Measurements from ENCODE around the gene EIF4B. TPM values are rescaled to one million over a fixed set of nuclear protein-coding genes. Genes with fewer than 3 reads are reported as not detected.

EIF4B gene
- total RNA-seq, 2 experiments from 2014 or later = 385 to 474 TPM

DNA sequence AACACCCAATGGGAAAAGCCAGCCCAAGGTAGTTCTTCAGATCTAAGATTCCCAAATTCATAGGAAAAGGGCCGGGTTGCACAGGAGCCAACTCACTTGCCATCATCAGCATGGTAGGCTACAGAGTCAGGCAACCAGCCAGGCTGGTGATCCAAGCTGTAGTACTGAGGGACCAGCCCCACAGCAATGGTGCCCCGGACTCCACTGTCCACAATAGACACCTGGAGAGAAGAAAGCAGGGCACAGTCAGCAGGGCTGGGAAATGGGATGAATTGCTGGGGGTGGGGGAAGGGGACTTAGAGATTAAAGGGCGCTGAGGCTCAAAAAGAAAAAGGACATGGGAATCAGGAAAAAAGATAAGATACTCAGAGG is 68.7 kb downstream of the EIF4B start:
- H3K9me3 Mint-ChIP-seq = no peaks in the 10 kb centered on the region
- DNase-seq = no peak
- H3K27me3 Mint-ChIP-seq = no peaks in the 10 kb centered on the region
- peaks cover 31% of the 10 kb centered on the region for H3K4me1 Mint-ChIP-seq
- no peak overlapping the region for H3K27ac Mint-ChIP-seq
- ChIA-PET POLR2A (no interaction called here), CTCF (interaction anchor here (2.7 to 4.2 kb wide), 2 partner anchors 9 to 24 kb away, joined by 14 to 31 read pairs; partner anchors contain the start of gene IGFBP6)
- no peak overlapping the region for H3K4me3 Mint-ChIP-seq
- peaks cover 49% of the 10 kb centered on the region for H3K36me3 Mint-ChIP-seq (ENCODE audit: low read depth)

- H3K4me1 Mint-ChIP-seq = peaks cover 38% of the 10 kb centered on the region
- H3K4me3 Mint-ChIP-seq = no peak overlapping the region
- H3K36me3 Mint-ChIP-seq (ENCODE audit: low read depth) = peaks cover 49% of the 10 kb centered on the region
- ChIA-PET CTCF (interaction anchor here (1.0 to 4.2 kb wide), 4 partner anchors 10 to 22 kb away, joined by 3 to 31 read pairs (median 9); partner anchors contain the start of gene IGFBP6), POLR2A (no interaction called here)
- DNase-seq = no peak
- no peaks in the 10 kb centered on the region for H3K27me3 Mint-ChIP-seq
- no peak overlapping the region for H3K27ac Mint-ChIP-seq
- no peaks in the 10 kb centered on the region for H3K9me3 Mint-ChIP-seq
Measured at GRCh38 chr12:53076461-53076860, 70.2 kb downstream of the EIF4B start.

DNA sequence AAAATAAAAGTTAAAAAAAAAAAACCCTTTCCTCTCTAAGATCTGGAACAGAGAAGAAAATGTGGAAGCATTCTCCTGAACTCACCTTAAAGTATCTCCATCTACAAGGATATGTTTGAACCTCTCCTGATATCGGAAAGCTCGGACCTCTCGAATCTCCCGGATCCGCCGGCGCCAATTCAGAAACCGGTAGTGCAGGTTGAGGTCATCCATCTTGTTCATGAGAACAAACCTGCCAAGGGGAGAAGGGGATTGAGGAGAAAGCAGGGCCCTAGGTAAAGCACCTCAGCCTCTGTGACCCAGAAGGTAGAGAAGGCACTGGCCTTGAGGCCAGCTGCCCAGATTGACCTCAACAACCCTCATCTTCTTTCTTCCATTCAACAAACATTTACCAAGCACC is 70.8 kb downstream of the EIF4B start:
- H3K36me3 Mint-ChIP-seq (ENCODE audit: low read depth) = peaks cover 46% of the 10 kb centered on the region
- no peak overlapping the region for H3K27ac Mint-ChIP-seq
- POLR2A ChIA-PET = no interaction called here

GRCh38 chr12:53078425-53079225 is 72.4 kb downstream of the EIF4B start:
- ChIA-PET POLR2A (interaction anchor here (0.7 to 1.4 kb wide), 3 partner anchors 11 to 73 kb away, joined by 3 to 6 read pairs (median 5); partner anchors contain the start of gene EIF4B), CTCF (interaction anchor here (0.7 to 4.3 kb wide), 12 partner anchors 8 to 243 kb away, joined by 3 to 39 read pairs (median 4); partner anchors contain the start of gene AAAS)
- Mint-ChIP-seq H3K4me3 (peak overlapping the region; percentile 90), H3K27ac (peak overlapping the region; percentile 95), H3K4me1 (peaks cover 37% of the 10 kb centered on the region), H3K36me3 (ENCODE audit: low read depth) (peaks cover 38% of the 10 kb centered on the region), H3K27me3 (no peaks in the 10 kb centered on the region), H3K9me3 (peaks cover 2% of the 10 kb centered on the region)
- DNase-seq = peak; percentile 47

More for the DNA sequence above, 70.8 kb downstream of the EIF4B start:
- DNase-seq = no peak
- Mint-ChIP-seq H3K9me3 (no peaks in the 10 kb centered on the region), H3K27me3 (no peaks in the 10 kb centered on the region), H3K4me1 (peaks cover 38% of the 10 kb centered on the region), H3K4me3 (peak overlapping the region; percentile 90)
- CTCF ChIA-PET = interaction anchor here (1.0 to 4.2 kb wide), 4 partner anchors 10 to 22 kb away, joined by 3 to 31 read pairs (median 9); partner anchors contain the start of gene IGFBP6

GRCh38 chr12:53079226-53080117 is 73.2 kb downstream of the EIF4B start, which contains the start of gene SPRYD3:
SPRYD3 (minus strand) TSS chr12:53079390; CDS start chr12:53079333, 57 bp downstream.
- Mint-ChIP-seq H3K4me1 (peaks cover 37% of the 10 kb centered on the region), H3K27me3 (no peaks in the 10 kb centered on the region), H3K27ac (peak within 1 kb of the TSS; percentile 95), H3K9me3 (peaks cover 2% of the 10 kb centered on the region), H3K36me3 (ENCODE audit: low read depth) (peaks cover 30% of the 10 kb centered on the region), H3K4me3 (peak within 1 kb of the TSS; percentile 90)
- peak; percentile 97 for DNase-seq
- POLR2A ChIA-PET = interaction anchor here (0.7 to 1.4 kb wide), 3 partner anchors 12 to 73 kb away, joined by 3 to 6 read pairs (median 5); partner anchors contain the start of gene EIF4B
- CTCF ChIA-PET = interaction anchor here (0.7 to 4.3 kb wide), 14 partner anchors 8 to 80 kb away, joined by 3 to 39 read pairs (median 4); partner anchors contain the start of gene SOAT2

GRCh38 chr12:53082637-53083175 is 76.5 kb downstream of the EIF4B start:
- ChIA-PET CTCF (interaction anchor here (0.7 to 1.1 kb wide), 5 partner anchors 16 to 518 kb away, joined by 3 to 5 read pairs (median 3); partner anchors contain the start of gene AAAS), POLR2A (no interaction called here)
- H3K36me3 Mint-ChIP-seq (ENCODE audit: low read depth) = peaks cover under 1% of the 10 kb centered on the region
- H3K4me1 Mint-ChIP-seq = peaks cover 29% of the 10 kb centered on the region
- no peak overlapping the region for H3K27ac Mint-ChIP-seq
- DNase-seq = no peak
- no peak overlapping the region for H3K4me3 Mint-ChIP-seq
- peaks cover 14% of the 10 kb centered on the region for H3K27me3 Mint-ChIP-seq
- H3K9me3 Mint-ChIP-seq = peaks cover 2% of the 10 kb centered on the region

GRCh38 chr12:53086361-53086760 is 80.1 kb downstream of the EIF4B start:
- ChIA-PET POLR2A (no interaction called here), CTCF (interaction anchor here (1.3 to 4.9 kb wide), 3 partner anchors 9 to 20 kb away, joined by 3 to 22 read pairs (median 4); no protein-coding TSS in a partner anchor)
- no peak for DNase-seq
- no peak overlapping the region for H3K27ac Mint-ChIP-seq
- H3K4me3 Mint-ChIP-seq = no peak overlapping the region
- peaks cover 2% of the 10 kb centered on the region for H3K9me3 Mint-ChIP-seq
- peaks cover 5% of the 10 kb centered on the region for H3K4me1 Mint-ChIP-seq
- H3K27me3 Mint-ChIP-seq = peaks cover 28% of the 10 kb centered on the region
- H3K36me3 Mint-ChIP-seq (ENCODE audit: low read depth) = no peaks in the 10 kb centered on the region

DNA sequence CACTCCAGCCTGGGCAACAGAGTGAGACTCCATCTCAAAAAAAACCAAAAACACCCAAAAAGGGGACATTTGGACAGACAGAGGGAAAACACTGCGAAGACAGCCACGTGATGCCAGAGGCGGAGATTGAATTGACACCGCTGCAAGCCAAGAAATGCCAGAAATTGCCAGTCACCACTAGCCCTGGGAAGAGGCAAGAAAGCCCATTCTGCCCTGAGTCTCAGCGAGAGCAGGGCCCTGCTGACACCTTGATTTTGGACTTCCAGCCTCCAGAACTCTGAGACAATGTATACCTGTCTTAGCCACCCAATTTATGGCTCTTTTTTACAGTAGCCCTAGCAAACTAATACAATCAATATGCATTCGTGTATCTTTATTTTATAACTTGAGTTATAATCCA is 83.8 kb downstream of the EIF4B start:
- peaks cover 6% of the 10 kb centered on the region for H3K4me1 Mint-ChIP-seq
- H3K36me3 Mint-ChIP-seq (ENCODE audit: low read depth) = no peaks in the 10 kb centered on the region
- no peaks in the 10 kb centered on the region for H3K9me3 Mint-ChIP-seq
- ChIA-PET CTCF (interaction anchor here (0.8 to 2.1 kb wide), 3 partner anchors 9 to 24 kb away, joined by 3 to 7 read pairs (median 5); no protein-coding TSS in a partner anchor), POLR2A (no interaction called here)
- DNase-seq = no peak
- H3K27me3 Mint-ChIP-seq = peaks cover 42% of the 10 kb centered on the region
- H3K4me3 Mint-ChIP-seq = no peak overlapping the region
- no peak overlapping the region for H3K27ac Mint-ChIP-seq

GRCh38 chr12:53090554-53090953 is 84.3 kb downstream of the EIF4B start:
- Mint-ChIP-seq H3K36me3 (ENCODE audit: low read depth) (no peaks in the 10 kb centered on the region), H3K9me3 (no peaks in the 10 kb centered on the region), H3K27ac (no peak overlapping the region), H3K27me3 (peaks cover 42% of the 10 kb centered on the region), H3K4me3 (no peak overlapping the region), H3K4me1 (peaks cover 6% of the 10 kb centered on the region)
- CTCF ChIA-PET = interaction anchor here (0.8 to 2.1 kb wide), 3 partner anchors 9 to 25 kb away, joined by 3 to 7 read pairs (median 5); no protein-coding TSS in a partner anchor
- no peak for DNase-seq
- POLR2A ChIA-PET = no interaction called here

- no peak overlapping the region for H3K27ac Mint-ChIP-seq
- no peak for DNase-seq
- no peak overlapping the region for H3K4me3 Mint-ChIP-seq
- H3K9me3 Mint-ChIP-seq = no peaks in the 10 kb centered on the region
- no peaks in the 10 kb centered on the region for H3K36me3 Mint-ChIP-seq (ENCODE audit: low read depth)
- H3K27me3 Mint-ChIP-seq = peaks cover 43% of the 10 kb centered on the region
- POLR2A ChIA-PET = no interaction called here
- CTCF ChIA-PET = interaction anchor here (0.6 to 3.3 kb wide), 5 partner anchors 8 to 26 kb away, joined by 3 to 13 read pairs (median 5); partner anchors contain the start of gene SPRYD3
- peaks cover 9% of the 10 kb centered on the region for H3K4me1 Mint-ChIP-seq
Measured at GRCh38 chr12:53091756-53092155, 85.5 kb downstream of the EIF4B start.

Data from activated CD4-positive, alpha-beta T cell treated with anti-CD3 and anti-CD28 coated beads, Interleukin-2, amount 10 ng/mL, durations not matched to agents 7 days and 5 days (primary cell).